ENCODE results near the gene S100A7A. TPM values are rescaled to one million over a fixed set of nuclear protein-coding genes. Genes with fewer than 3 reads are reported as not detected.

The S100A7A gene
- total RNA-seq, 1 donor from 2014 or later = not detected

- DNase-seq (ENCODE audit: low read depth) = no peak
- H4K20me1 ChIP-seq (ENCODE audit: insufficient read depth, low read length) = no peaks in the 10 kb centered on the region
- TF ChIP-seq EZH2 (IDR thresholded peaks at IDR 0.05; ENCODE audit: insufficient read depth, low read length) (no peak), CTCF (IDR thresholded peaks at IDR 0.05; ENCODE audit: insufficient read depth, low read depth, low read length) (no peak)
- H3K9me3 ChIP-seq (ENCODE audit: insufficient read depth, low read depth, low read length) = no peaks in the 10 kb centered on the region
- no peak overlapping the region for H3K27ac ChIP-seq (ENCODE audit: low read depth, low read length)
- Mint-ChIP-seq H3K36me3 (ENCODE audit: low read depth, unreplicated experiment) (peaks cover 2% of the 10 kb centered on the region), H3K27me3 (ENCODE audit: low read depth, unreplicated experiment) (peaks cover 42% of the 10 kb centered on the region), H3K27ac (ENCODE audit: unreplicated experiment) (no peak overlapping the region), H3K4me3 (ENCODE audit: unreplicated experiment) (no peak overlapping the region), H3K9me3 (ENCODE audit: unreplicated experiment) (no peaks in the 10 kb centered on the region), H3K4me1 (ENCODE audit: low read depth, unreplicated experiment) (no peaks in the 10 kb centered on the region)
- no peak overlapping the region for H3K4me2 ChIP-seq (ENCODE audit: low read length)
- no peaks in the 10 kb centered on the region for H3K79me2 ChIP-seq (ENCODE audit: insufficient read depth, low read length)
- no peak overlapping the region for H3K9ac ChIP-seq (ENCODE audit: low read length)
- H2AFZ ChIP-seq (ENCODE audit: low read depth, low read length) = no peak overlapping the region
- no peaks in the 10 kb centered on the region for H3K36me3 ChIP-seq (ENCODE audit: insufficient read depth, low read length)
- H3K4me3 ChIP-seq (ENCODE audit: insufficient read depth, low read depth, low read length) = no peak overlapping the region
- H3K4me1 ChIP-seq (ENCODE audit: insufficient read depth, low read length) = no peaks in the 10 kb centered on the region
- no peak for FAIRE-seq
- no peaks in the 10 kb centered on the region for H3K27me3 ChIP-seq (ENCODE audit: insufficient read depth, low read length)
Observed at GRCh38 chr1:153370146-153370545, 46.2 kb upstream of the S100A7A start.

- Histone ChIP-seq H3K4me2 (ENCODE audit: low read length) (no peak overlapping the region), H4K20me1 (ENCODE audit: insufficient read depth, low read length) (no peaks in the 10 kb centered on the region), H3K36me3 (ENCODE audit: insufficient read depth, low read length) (no peaks in the 10 kb centered on the region), H3K4me1 (ENCODE audit: insufficient read depth, low read length) (no peaks in the 10 kb centered on the region), H3K79me2 (ENCODE audit: insufficient read depth, low read length) (no peaks in the 10 kb centered on the region), H3K4me3 (ENCODE audit: insufficient read depth, low read depth, low read length) (no peak overlapping the region), H3K27me3 (ENCODE audit: insufficient read depth, low read length) (peaks cover 3% of the 10 kb centered on the region), H2AFZ (ENCODE audit: low read depth, low read length) (no peak overlapping the region), H3K27ac (ENCODE audit: low read depth, low read length) (no peak overlapping the region), H3K9ac (ENCODE audit: low read length) (no peak overlapping the region), H3K9me3 (ENCODE audit: insufficient read depth, low read depth, low read length) (no peaks in the 10 kb centered on the region)
- Mint-ChIP-seq H3K27ac (ENCODE audit: unreplicated experiment) (no peak overlapping the region), H3K4me1 (ENCODE audit: low read depth, unreplicated experiment) (peaks cover 6% of the 10 kb centered on the region), H3K27me3 (ENCODE audit: low read depth, unreplicated experiment) (peaks cover 37% of the 10 kb centered on the region), H3K9me3 (ENCODE audit: unreplicated experiment) (no peaks in the 10 kb centered on the region), H3K36me3 (ENCODE audit: low read depth, unreplicated experiment) (no peaks in the 10 kb centered on the region), H3K4me3 (ENCODE audit: unreplicated experiment) (no peak overlapping the region)
- TF ChIP-seq EZH2 (IDR thresholded peaks at IDR 0.05; ENCODE audit: insufficient read depth, low read length) (no peak), CTCF (IDR thresholded peaks at IDR 0.05; ENCODE audit: insufficient read depth, low read depth, low read length) (no peak)
- FAIRE-seq = no peak
- DNase-seq (ENCODE audit: low read depth) = no peak
Observed at GRCh38 chr1:153371231-153371630, 45.1 kb upstream of the S100A7A start.

- no peak overlapping the region for H3K4me3 Mint-ChIP-seq (ENCODE audit: unreplicated experiment)
- H3K27me3 Mint-ChIP-seq (ENCODE audit: low read depth, unreplicated experiment) = peaks cover 38% of the 10 kb centered on the region
- no peaks in the 10 kb centered on the region for H3K9me3 Mint-ChIP-seq (ENCODE audit: unreplicated experiment)
Observed at GRCh38 chr1:153372571-153372970, 43.7 kb upstream of the S100A7A start.

More at GRCh38 chr1:153372571-153372970, 43.7 kb upstream of the S100A7A start:
- DNase-seq (ENCODE audit: low read depth) (no peak), FAIRE-seq (no peak)
- no peak overlapping the region for H3K27ac ChIP-seq (ENCODE audit: low read depth, low read length)
- no peaks in the 10 kb centered on the region for H4K20me1 ChIP-seq (ENCODE audit: insufficient read depth, low read length)
- H3K4me3 ChIP-seq (ENCODE audit: insufficient read depth, low read depth, low read length) = no peak overlapping the region
- H3K79me2 ChIP-seq (ENCODE audit: insufficient read depth, low read length) = no peaks in the 10 kb centered on the region
- Mint-ChIP-seq H3K27ac (ENCODE audit: unreplicated experiment) (no peak overlapping the region), H3K4me1 (ENCODE audit: low read depth, unreplicated experiment) (peaks cover 6% of the 10 kb centered on the region), H3K36me3 (ENCODE audit: low read depth, unreplicated experiment) (no peaks in the 10 kb centered on the region)
- no peaks in the 10 kb centered on the region for H3K4me1 ChIP-seq (ENCODE audit: insufficient read depth, low read length)
- no peaks in the 10 kb centered on the region for H3K9me3 ChIP-seq (ENCODE audit: insufficient read depth, low read depth, low read length)
- no peak overlapping the region for H3K9ac ChIP-seq (ENCODE audit: low read length)
- peaks cover 3% of the 10 kb centered on the region for H3K27me3 ChIP-seq (ENCODE audit: insufficient read depth, low read length)
- no peaks in the 10 kb centered on the region for H3K36me3 ChIP-seq (ENCODE audit: insufficient read depth, low read length)
- TF ChIP-seq CTCF (IDR thresholded peaks at IDR 0.05; ENCODE audit: insufficient read depth, low read depth, low read length) (no peak), EZH2 (IDR thresholded peaks at IDR 0.05; ENCODE audit: insufficient read depth, low read length) (no peak)
- H3K4me2 ChIP-seq (ENCODE audit: low read length) = no peak overlapping the region
- no peak overlapping the region for H2AFZ ChIP-seq (ENCODE audit: low read depth, low read length)
